HCT116 (cell line): Measurements from ENCODE around the gene PTGR1. TPM values are rescaled to one million over a fixed set of nuclear protein-coding genes. Genes with fewer than 3 reads are reported as not detected.

Experiments used
- ATAC-seq: fragments of 200-7000 bp; cut with Tn5 transposase; 2 replicates; pipeline ENCODE4 v1.9.1; 2020; ENCODE audit warnings: mild to moderate bottlenecking, moderate library complexity
- BruUV-seq: library from RNA; stranded (reverse); fragments of 400-500 nt; replicated peaks from 2 replicates; lab custom pipeline; 2021; lab: Mats Ljungman, UMichigan
- CTCF ChIA-PET: fragments of 300-600 bp; sonication (Branson Sonifier 250); formaldehyde crosslinking; loops from one replicate; lab custom pipeline; 2021; ENCODE audit warnings: antibody characterized with exemption; lab: Charles Lee
- POLR2A ChIA-PET: fragments of 300-600, 350-600 bp; sonication (Branson Sonifier 250); formaldehyde crosslinking; loops from one replicate; lab custom pipeline; 2021; ENCODE audit warnings: antibody characterized with exemption; lab: Charles Lee
- RAD21 ChIA-PET, 2 experiments: fragments of 300-600 bp; sonication (Branson Sonifier 250); formaldehyde crosslinking; loops; one replicate each; lab custom pipeline; 2023; ENCODE audit warnings: low total read pairs in 2 of 2; ENCODE audit not compliant: uncharacterized antibody in 2 of 2, unreplicated experiment in 2 of 2, low non-redundant PET in 1 of 2; lab: Charles Lee
- DNase-seq: peaks from one replicate; pipeline ENCODE4 v3.0.0-alpha.2; 2010; ENCODE audit warnings: low read depth, low spot score
- H2AFZ ChIP-seq: fragments of 200-600 bp; shearing (Covaris generic), sonication (generic); 2 replicates; pipeline ENCODE4 v1.6.1; 2017; ENCODE audit warnings: low read depth, mixed run types, mixed read lengths, antibody characterized with exemption, low read length; ENCODE audit not compliant: poor library complexity, severe bottlenecking
- H3K27ac ChIP-seq: 2 replicates; pipeline ENCODE4 v1.5.1; 2012; ENCODE audit warnings: low read depth, low read length
- H3K27me3 ChIP-seq: fragments of 200-600 bp; sonication (generic); 2 replicates; pipeline ENCODE4 v1.6.1; 2016; ENCODE audit warnings: mixed run types, low read length, mixed read lengths; ENCODE audit not compliant: insufficient read depth
- H3K36me3 ChIP-seq, 2 experiments: fragments of 200-500 bp in 1 of 2; fragments of 200-600 bp in 1 of 2; sonication (Bioruptor generic) in 1 of 2; sonication (generic) in 1 of 2; 2 replicates each; pipeline versions ENCODE4 v1.5.1 to v1.6.1; 2014 to 2016; ENCODE audit warnings: low read length in 2 of 2, inconsistent platforms in 1 of 2, mixed read lengths in 1 of 2, mixed run types in 1 of 2; ENCODE audit not compliant: insufficient read depth in 2 of 2, control insufficient read depth in 1 of 2
- H3K4me1 ChIP-seq, 2 experiments: fragments of 200-600 bp in 1 of 2; sonication (generic) in 1 of 2; 2 replicates each; pipeline versions ENCODE4 v1.5.1 to v1.6.1; 2012 to 2017; ENCODE audit warnings: low read length in 2 of 2, inconsistent platforms in 1 of 2, mild to moderate bottlenecking in 1 of 2, mixed read lengths in 1 of 2, mixed run types in 1 of 2, moderate library complexity in 1 of 2; ENCODE audit not compliant: insufficient read depth in 2 of 2, control insufficient read depth in 1 of 2
- H3K4me2 ChIP-seq: fragments of 200-600 bp; sonication (generic); 2 replicates; pipeline ENCODE4 v1.6.1; 2017; ENCODE audit warnings: mixed run types, low read length, mixed read lengths
- H3K4me3 ChIP-seq, 2 experiments: fragments of 200-600 bp in 1 of 2; sonication (generic) in 1 of 2; replicated peaks in 1 of 2; 2 replicates each; pipeline ENCODE4 v1.5.1; 2011 to 2016; ENCODE audit warnings: low read length in 2 of 2, control low read depth in 1 of 2, low read depth in 1 of 2, mild to moderate bottlenecking in 1 of 2, mixed read lengths in 1 of 2, mixed run types in 1 of 2
- H3K79me2 ChIP-seq: fragments of 200-600 bp; sonication (generic); 2 replicates; pipeline ENCODE4 v1.6.1; 2017; ENCODE audit warnings: mild to moderate bottlenecking, mixed run types, low read length, moderate library complexity, mixed read lengths; ENCODE audit not compliant: insufficient read depth
- H3K9ac ChIP-seq: fragments of 200-600 bp; sonication (generic); 2 replicates; pipeline ENCODE4 v1.6.1; 2016; ENCODE audit warnings: low read length, mixed read lengths
- H3K9me2 ChIP-seq: fragments of 200-600 bp; sonication (generic), shearing (Covaris generic); 2 replicates; pipeline ENCODE4 v1.6.1; 2017; ENCODE audit warnings: mixed run types, mild to moderate bottlenecking, moderate library complexity; ENCODE audit not compliant: insufficient read depth
- H3K9me3 ChIP-seq, 2 experiments: fragments of 200-500 bp in 1 of 2; fragments of 200-600 bp in 1 of 2; sonication (Bioruptor generic) in 1 of 2; sonication (generic) in 1 of 2; 2 replicates each; pipeline ENCODE4 v1.6.1; 2014 to 2017; ENCODE audit warnings: low read length in 2 of 2, mixed read lengths in 2 of 2, inconsistent platforms in 1 of 2, low read depth in 1 of 2, mild to moderate bottlenecking in 1 of 2, mixed run types in 1 of 2, moderate library complexity in 1 of 2; ENCODE audit not compliant: control insufficient read depth in 1 of 2, insufficient read depth in 1 of 2
- H4K20me1 ChIP-seq: fragments of 200-600 bp; sonication (generic), shearing (Covaris generic); 2 replicates; pipeline ENCODE4 v1.6.1; 2017; ENCODE audit warnings: mixed run types, mild to moderate bottlenecking, moderate library complexity; ENCODE audit not compliant: insufficient read depth
- CBX3 ChIP-seq: IDR thresholded peaks from 2 replicates; pipeline ENCODE4 v1.6.1; 2012; ENCODE audit warnings: low read depth
- EGR1 ChIP-seq: IDR thresholded peaks from 2 replicates; pipeline ENCODE4 v1.6.1; 2012; ENCODE audit warnings: low read depth
- ELF1 ChIP-seq: IDR thresholded peaks from 2 replicates; pipeline ENCODE4 v1.6.1; 2012; ENCODE audit warnings: low read depth, borderline replicate concordance
- EZH2 ChIP-seq: fragments of 200-600 bp; sonication (generic); IDR thresholded peaks from 2 replicates; pipeline ENCODE4 v1.6.1; 2017; ENCODE audit warnings: antibody characterized with exemption, mixed run types
- EZH2phosphoT487 ChIP-seq: fragments of 200-600 bp; IDR thresholded peaks from 2 replicates; pipeline ENCODE4 v1.6.1; 2018; ENCODE audit warnings: antibody characterized with exemption, borderline replicate concordance
- FOSL1 ChIP-seq: IDR thresholded peaks from 2 replicates; pipeline ENCODE4 v1.6.1; 2012; ENCODE audit warnings: low read depth
- RAD21 ChIP-seq: IDR thresholded peaks from 2 replicates; pipeline ENCODE4 v1.6.1; 2012; ENCODE audit warnings: low read depth, mild to moderate bottlenecking
- SIN3A ChIP-seq: IDR thresholded peaks from 2 replicates; pipeline ENCODE4 v1.6.1; 2012; ENCODE audit warnings: low read depth
- SP1 ChIP-seq: IDR thresholded peaks from 2 replicates; pipeline ENCODE4 v1.6.1; 2012; ENCODE audit warnings: low read depth
- SRF ChIP-seq: IDR thresholded peaks from 2 replicates; pipeline ENCODE4 v1.6.1; 2012; ENCODE audit warnings: low read depth
- TCF7L2 ChIP-seq: IDR thresholded peaks from 2 replicates; pipeline ENCODE4 v1.7.0; 2011; ENCODE audit warnings: borderline replicate concordance, inconsistent platforms; ENCODE audit not compliant: insufficient read depth, insufficient read length; ENCODE audit errors: extremely low read depth
- ZFX ChIP-seq: fragments of 450-650 bp; IDR thresholded peaks from 2 replicates; pipeline ENCODE4 v1.6.1; 2017
- intact Hi-C: fragments of 100-400 bp; cut with micrococcal nuclease; formaldehyde crosslinking; loops from 2 replicates; pipeline ENCODE4 v1.10.0; 2022
- total RNA-seq: library from RNA; stranded (reverse); gene quantifications from one replicate; pipeline ENCODE4 v1.2.1, GENCODE V29; 2021; ENCODE audit not compliant: unreplicated experiment
- TF ChIP-seq, protein P1 (sequence below): IDR thresholded peaks from 2 replicates; pipeline ENCODE4 v1.6.1; 2012; ENCODE audit warnings: low read depth

Gene PTGR1
- total RNA-seq, 1 experiment from 2014 or later = 53.9 TPM

GRCh38 chr9:111630182-111630963, 30.9 kb upstream of the PTGR1 start (continued):
- TF ChIP-seq TCF7L2 = no peak
- TF ChIP-seq, all 23 proteins: peak for 0

DNA sequence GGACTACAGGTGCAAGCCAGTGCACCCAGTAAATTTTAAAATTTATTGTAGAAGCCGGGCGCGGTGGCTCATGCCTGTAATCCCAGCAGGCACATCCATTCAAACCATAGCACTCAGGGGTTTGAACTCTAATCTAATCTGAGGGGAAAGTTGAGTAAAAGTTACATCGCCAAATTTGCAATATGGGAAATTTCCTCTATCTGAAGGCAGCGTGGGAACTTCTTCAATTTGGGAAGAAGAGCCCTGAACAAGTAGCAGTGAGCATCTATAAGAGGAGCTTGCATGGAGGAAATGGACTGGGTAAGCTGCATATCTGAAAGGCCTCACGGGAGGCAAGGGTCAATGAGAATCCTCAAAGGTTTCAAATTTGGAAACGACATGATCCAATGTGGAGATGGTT, 29.0 kb upstream of the PTGR1 start:
- Histone ChIP-seq H3K9ac (no peak overlapping the region), H3K4me2 (no peak overlapping the region), H3K9me2 (no peaks in the 10 kb centered on the region), H3K4me3 (no peak overlapping the region), H2AFZ (no peak overlapping the region), H3K27me3 (no peaks in the 10 kb centered on the region), H3K9me3 (no peaks in the 10 kb centered on the region), H3K4me1 (peaks cover 2 to 17% of the 10 kb centered on the region in 2 experiments; a peak in 2 of 4 replicates), H4K20me1 (no peaks in the 10 kb centered on the region), H3K27ac (no peak overlapping the region), H3K79me2 (peaks cover 21% of the 10 kb centered on the region), H3K36me3 (no peaks in the 10 kb centered on the region)
- BruUV-seq = no TSS peak
- ATAC-seq (no peak), DNase-seq (no peak)
- ChIA-PET CTCF (no interaction called here), POLR2A (no interaction called here), RAD21 (no interaction called here)
- no peak for TF ChIP-seq EZH2
- TF ChIP-seq CBX3 = no peak
- TF ChIP-seq EZH2phosphoT487 = no peak
- no peak for TF ChIP-seq ELF1
- TF ChIP-seq SRF = no peak
- no peak for TF ChIP-seq EGR1
- TF ChIP-seq RAD21 = no peak
- TF ChIP-seq SP1 = no peak
- TF ChIP-seq TCF7L2 = no peak
- no peak for TF ChIP-seq ZFX
- no peak for TF ChIP-seq FOSL1
- TF ChIP-seq SIN3A = no peak
- TF ChIP-seq, protein P1, sequence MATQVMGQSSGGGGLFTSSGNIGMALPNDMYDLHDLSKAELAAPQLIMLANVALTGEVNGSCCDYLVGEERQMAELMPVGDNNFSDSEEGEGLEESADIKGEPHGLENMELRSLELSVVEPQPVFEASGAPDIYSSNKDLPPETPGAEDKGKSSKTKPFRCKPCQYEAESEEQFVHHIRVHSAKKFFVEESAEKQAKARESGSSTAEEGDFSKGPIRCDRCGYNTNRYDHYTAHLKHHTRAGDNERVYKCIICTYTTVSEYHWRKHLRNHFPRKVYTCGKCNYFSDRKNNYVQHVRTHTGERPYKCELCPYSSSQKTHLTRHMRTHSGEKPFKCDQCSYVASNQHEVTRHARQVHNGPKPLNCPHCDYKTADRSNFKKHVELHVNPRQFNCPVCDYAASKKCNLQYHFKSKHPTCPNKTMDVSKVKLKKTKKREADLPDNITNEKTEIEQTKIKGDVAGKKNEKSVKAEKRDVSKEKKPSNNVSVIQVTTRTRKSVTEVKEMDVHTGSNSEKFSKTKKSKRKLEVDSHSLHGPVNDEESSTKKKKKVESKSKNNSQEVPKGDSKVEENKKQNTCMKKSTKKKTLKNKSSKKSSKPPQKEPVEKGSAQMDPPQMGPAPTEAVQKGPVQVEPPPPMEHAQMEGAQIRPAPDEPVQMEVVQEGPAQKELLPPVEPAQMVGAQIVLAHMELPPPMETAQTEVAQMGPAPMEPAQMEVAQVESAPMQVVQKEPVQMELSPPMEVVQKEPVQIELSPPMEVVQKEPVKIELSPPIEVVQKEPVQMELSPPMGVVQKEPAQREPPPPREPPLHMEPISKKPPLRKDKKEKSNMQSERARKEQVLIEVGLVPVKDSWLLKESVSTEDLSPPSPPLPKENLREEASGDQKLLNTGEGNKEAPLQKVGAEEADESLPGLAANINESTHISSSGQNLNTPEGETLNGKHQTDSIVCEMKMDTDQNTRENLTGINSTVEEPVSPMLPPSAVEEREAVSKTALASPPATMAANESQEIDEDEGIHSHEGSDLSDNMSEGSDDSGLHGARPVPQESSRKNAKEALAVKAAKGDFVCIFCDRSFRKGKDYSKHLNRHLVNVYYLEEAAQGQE = no peak
- intact Hi-C loops = no loop called here
